ENCODE results near the gene TBRG1.

The TBRG1 gene

DNA sequence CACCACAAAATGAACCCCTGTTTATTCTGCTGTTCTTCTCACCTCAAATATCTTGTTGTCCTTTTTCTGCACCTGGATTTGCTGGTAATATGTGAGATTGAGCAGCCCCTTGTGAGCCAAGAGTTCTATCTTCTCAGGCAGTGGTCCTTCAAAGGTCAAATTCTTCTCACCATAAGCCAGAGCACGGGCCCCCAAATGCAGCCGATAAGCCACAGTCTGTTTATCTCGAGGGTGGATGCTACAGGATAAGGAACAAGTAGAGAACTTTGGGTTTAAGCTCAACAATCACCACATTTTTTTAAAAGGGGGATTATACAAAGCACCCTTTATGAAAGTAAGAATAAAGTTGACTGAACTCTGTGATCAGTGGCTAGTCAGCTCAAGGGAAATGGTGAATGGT, 15.8 kb downstream of the TBRG1 start:
- Histone ChIP-seq H3K79me2 (ENCODE audit: low read length) (no peaks in the 10 kb centered on the region), H3K4me2 (ENCODE audit: low read length) (no peak overlapping the region), H3K27me3 (ENCODE audit: low read depth, low read length) (no peaks in the 10 kb centered on the region), H3K27ac (ENCODE audit: low read length) (no peak overlapping the region), H3K9ac (ENCODE audit: low read length) (no peak overlapping the region), H2AFZ (ENCODE audit: low read depth, low read length) (no peak overlapping the region), H4K20me1 (ENCODE audit: insufficient read depth, low read length) (no peaks in the 10 kb centered on the region; the same call in 1 of the 2 replicates), H3K9me3 (ENCODE audit: insufficient read depth, low read length) (no peaks in the 10 kb centered on the region), H3K4me1 (ENCODE audit: low read length) (no peaks in the 10 kb centered on the region), H3K4me3 (ENCODE audit: low read length) (no peak overlapping the region), H3K36me3 (replicated peaks; ENCODE audit: low read depth, low read length) (peaks cover 28% of the 10 kb centered on the region)
- no peak for TF ChIP-seq EZH2phosphoT487 (IDR thresholded peaks at IDR 0.05; ENCODE audit: low read depth)
- TF ChIP-seq, protein P1, sequence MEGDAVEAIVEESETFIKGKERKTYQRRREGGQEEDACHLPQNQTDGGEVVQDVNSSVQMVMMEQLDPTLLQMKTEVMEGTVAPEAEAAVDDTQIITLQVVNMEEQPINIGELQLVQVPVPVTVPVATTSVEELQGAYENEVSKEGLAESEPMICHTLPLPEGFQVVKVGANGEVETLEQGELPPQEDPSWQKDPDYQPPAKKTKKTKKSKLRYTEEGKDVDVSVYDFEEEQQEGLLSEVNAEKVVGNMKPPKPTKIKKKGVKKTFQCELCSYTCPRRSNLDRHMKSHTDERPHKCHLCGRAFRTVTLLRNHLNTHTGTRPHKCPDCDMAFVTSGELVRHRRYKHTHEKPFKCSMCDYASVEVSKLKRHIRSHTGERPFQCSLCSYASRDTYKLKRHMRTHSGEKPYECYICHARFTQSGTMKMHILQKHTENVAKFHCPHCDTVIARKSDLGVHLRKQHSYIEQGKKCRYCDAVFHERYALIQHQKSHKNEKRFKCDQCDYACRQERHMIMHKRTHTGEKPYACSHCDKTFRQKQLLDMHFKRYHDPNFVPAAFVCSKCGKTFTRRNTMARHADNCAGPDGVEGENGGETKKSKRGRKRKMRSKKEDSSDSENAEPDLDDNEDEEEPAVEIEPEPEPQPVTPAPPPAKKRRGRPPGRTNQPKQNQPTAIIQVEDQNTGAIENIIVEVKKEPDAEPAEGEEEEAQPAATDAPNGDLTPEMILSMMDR (IDR thresholded peaks at IDR 0.05; ENCODE audit: low read depth, low read length), result no peak

GRCh38 chr11:124639186-124639585, 16.5 kb downstream of the TBRG1 start:
- Histone ChIP-seq H3K27ac (ENCODE audit: low read length) (no peak overlapping the region), H3K4me3 (ENCODE audit: low read length) (no peak overlapping the region), H3K4me2 (ENCODE audit: low read length) (no peak overlapping the region), H3K9me3 (ENCODE audit: insufficient read depth, low read length) (no peaks in the 10 kb centered on the region), H4K20me1 (ENCODE audit: insufficient read depth, low read length) (no peaks in the 10 kb centered on the region; the same call in 1 of the 2 replicates), H3K9ac (ENCODE audit: low read length) (no peak overlapping the region), H2AFZ (ENCODE audit: low read depth, low read length) (no peak overlapping the region), H3K4me1 (ENCODE audit: low read length) (no peaks in the 10 kb centered on the region), H3K27me3 (ENCODE audit: low read depth, low read length) (no peaks in the 10 kb centered on the region), H3K36me3 (replicated peaks; ENCODE audit: low read depth, low read length) (peaks cover 25% of the 10 kb centered on the region), H3K79me2 (ENCODE audit: low read length) (no peaks in the 10 kb centered on the region)
- TF ChIP-seq EZH2phosphoT487 (IDR thresholded peaks at IDR 0.05; ENCODE audit: low read depth), result no peak
- TF ChIP-seq, protein P1 (IDR thresholded peaks at IDR 0.05; ENCODE audit: low read depth, low read length), result no peak

GRCh38 chr11:124640666-124641065, 18.0 kb downstream of the TBRG1 start:
- Histone ChIP-seq H3K79me2 (ENCODE audit: low read length) (no peaks in the 10 kb centered on the region), H2AFZ (ENCODE audit: low read depth, low read length) (no peak overlapping the region), H3K27me3 (ENCODE audit: low read depth, low read length) (no peaks in the 10 kb centered on the region), H3K27ac (ENCODE audit: low read length) (no peak overlapping the region), H4K20me1 (ENCODE audit: insufficient read depth, low read length) (no peaks in the 10 kb centered on the region; the same call in 1 of the 2 replicates), H3K9ac (ENCODE audit: low read length) (no peak overlapping the region), H3K36me3 (replicated peaks; ENCODE audit: low read depth, low read length) (peaks cover 22% of the 10 kb centered on the region), H3K4me3 (ENCODE audit: low read length) (no peak overlapping the region), H3K4me1 (ENCODE audit: low read length) (peaks cover 13% of the 10 kb centered on the region), H3K4me2 (ENCODE audit: low read length) (no peak overlapping the region), H3K9me3 (ENCODE audit: insufficient read depth, low read length) (no peaks in the 10 kb centered on the region)
- TF ChIP-seq, protein P1 (IDR thresholded peaks at IDR 0.05; ENCODE audit: low read depth, low read length), result no peak
- no peak for TF ChIP-seq EZH2phosphoT487 (IDR thresholded peaks at IDR 0.05; ENCODE audit: low read depth)

DNA sequence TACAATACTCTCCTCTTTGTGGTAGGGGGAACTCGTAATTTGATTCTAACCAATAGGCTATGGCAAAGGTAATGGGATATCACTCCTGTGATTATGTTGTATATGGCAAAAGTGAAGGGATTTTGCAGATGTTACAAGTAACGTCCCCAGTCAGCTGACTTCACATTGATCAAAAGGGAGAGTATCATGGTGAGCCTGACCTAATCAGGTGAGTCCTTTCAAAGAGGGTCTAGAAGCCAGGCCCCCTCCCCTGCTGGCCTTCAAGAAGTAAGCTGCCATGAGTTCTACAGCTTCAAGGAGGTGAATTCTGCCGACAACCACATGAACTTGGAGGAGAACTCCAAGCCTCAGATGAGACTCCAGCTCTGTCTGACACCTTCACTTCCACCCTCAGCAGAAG, 20.0 kb downstream of the TBRG1 start:
- Histone ChIP-seq H3K4me3 (ENCODE audit: low read length) (no peak overlapping the region), H3K4me2 (ENCODE audit: low read length) (no peak overlapping the region), H3K9ac (ENCODE audit: low read length) (no peak overlapping the region), H3K27ac (ENCODE audit: low read length) (no peak overlapping the region), H3K9me3 (ENCODE audit: insufficient read depth, low read length) (no peaks in the 10 kb centered on the region), H3K79me2 (ENCODE audit: low read length) (no peaks in the 10 kb centered on the region), H3K36me3 (replicated peaks; ENCODE audit: low read depth, low read length) (peaks cover 9% of the 10 kb centered on the region), H4K20me1 (ENCODE audit: insufficient read depth, low read length) (no peaks in the 10 kb centered on the region), H2AFZ (ENCODE audit: low read depth, low read length) (no peak overlapping the region), H3K4me1 (ENCODE audit: low read length) (peaks cover 24% of the 10 kb centered on the region), H3K27me3 (ENCODE audit: low read depth, low read length) (no peaks in the 10 kb centered on the region)
- TF ChIP-seq, protein P1 (IDR thresholded peaks at IDR 0.05; ENCODE audit: low read depth, low read length), result no peak
- TF ChIP-seq EZH2phosphoT487 (IDR thresholded peaks at IDR 0.05; ENCODE audit: low read depth), result no peak
